T-cell (primary cell): ENCODE measurements around the gene PXDN. TPM values are rescaled to one million over a fixed set of nuclear protein-coding genes. Genes with fewer than 3 reads are reported as not detected.
"Not testable (repeated sequence)": the region's sequence is repeated elsewhere in the genome, so short reads cannot be mapped to it uniquely, and the experiment has no call there.

Source experiments
- ATAC-seq, 4 experiments: fragments of 200-7000 bp in 3 of 4; fragments of 150-1000 bp in 1 of 4; cut with Tn5 transposase; replicated peaks in 1 of 4; 1 replicate in 3 of 4; 2 replicates in 1 of 4; pipeline ENCODE4 v1.10.0; 2021; ENCODE audit warnings: moderate library complexity in 3 of 4, mild to moderate bottlenecking in 2 of 4, moderate number of reproducible peaks in 1 of 4
- CTCF ChIA-PET, 2 donors: fragments of 300-600 bp; sonication (Branson Sonifier 250); formaldehyde crosslinking; loops; one replicate each; lab custom pipeline; 2022; ENCODE audit warnings: antibody characterized with exemption in 2 of 2; lab: Charles Lee
- POLR2A ChIA-PET, 2 donors: fragments of 300-600 bp; sonication (Branson Sonifier 250); formaldehyde crosslinking; loops; one replicate each; lab custom pipeline; 2022; ENCODE audit warnings: antibody characterized with exemption in 2 of 2; lab: Charles Lee
- DNase-seq, 35 experiments: peaks; one replicate each; pipeline versions ENCODE4 v3.0.0 to v3.0.0-alpha.2; 2013 to 2023
- H3K27ac ChIP-seq: one replicate; pipeline ENCODE4 v1.5.1; 2013; ENCODE audit warnings: low read length
- H3K27me3 ChIP-seq, 2 experiments: replicated peaks in 1 of 2; 1 replicate in 1 of 2; 2 replicates in 1 of 2; pipeline versions ENCODE4 v1.6.1 to v1.7.0; 2013; ENCODE audit warnings: low read length in 1 of 2, mixed read lengths in 1 of 2; ENCODE audit not compliant: control insufficient read depth in 2 of 2, insufficient read depth in 2 of 2; ENCODE audit errors: extremely low read depth in 1 of 2
- H3K36me3 ChIP-seq, 2 donors: 1 replicate in 1 of 2; 2 replicates in 1 of 2; pipeline versions ENCODE4 v1.6.1 to v1.7.0; 2013; ENCODE audit warnings: low read length in 1 of 2; ENCODE audit not compliant: control insufficient read depth in 2 of 2, insufficient read depth in 1 of 2; ENCODE audit errors: extremely low read depth in 1 of 2
- H3K4me1 ChIP-seq, 2 experiments: 1 replicate in 1 of 2; 2 replicates in 1 of 2; pipeline versions ENCODE4 v1.6.1 to v1.7.0; 2013; ENCODE audit warnings: low read length in 2 of 2, mixed read lengths in 1 of 2; ENCODE audit not compliant: insufficient read depth in 2 of 2, control insufficient read depth in 1 of 2; ENCODE audit errors: extremely low read depth in 1 of 2
- H3K4me3 ChIP-seq, 2 donors: 1 replicate in 1 of 2; 2 replicates in 1 of 2; pipeline versions ENCODE4 v1.5.1 to v1.7.0; 2013; ENCODE audit warnings: mild to moderate bottlenecking in 2 of 2, low read length in 1 of 2, moderate library complexity in 1 of 2; ENCODE audit not compliant: control insufficient read depth in 1 of 2; ENCODE audit errors: extremely low read depth in 1 of 2
- H3K9me3 ChIP-seq: 2 replicates; pipeline ENCODE4 v1.7.0; 2013
- H3K27ac Mint-ChIP-seq, 2 donors: one replicate each; pipeline ENCODE4 v1.8.0; 2020 to 2021; ENCODE audit warnings: mild to moderate bottlenecking in 2 of 2, mixed read lengths in 2 of 2
- H3K27me3 Mint-ChIP-seq, 2 donors: one replicate each; pipeline ENCODE4 v1.8.0; 2021 to 2022; ENCODE audit warnings: mixed read lengths in 2 of 2
- H3K36me3 Mint-ChIP-seq: one replicate; pipeline ENCODE4 v1.8.0; 2021; ENCODE audit warnings: mixed read lengths
- H3K4me1 Mint-ChIP-seq, 3 donors: one replicate each; pipeline ENCODE4 v1.8.0; 2020 to 2022; ENCODE audit warnings: mixed read lengths in 3 of 3, mild to moderate bottlenecking in 1 of 3
- H3K4me3 Mint-ChIP-seq, 3 donors: one replicate each; pipeline ENCODE4 v1.8.0; 2020 to 2022; ENCODE audit warnings: mild to moderate bottlenecking in 3 of 3, mixed read lengths in 3 of 3, moderate library complexity in 3 of 3
- H3K9me3 Mint-ChIP-seq, 3 donors: one replicate each; pipeline ENCODE4 v1.8.0; 2020 to 2022; ENCODE audit warnings: mixed read lengths in 3 of 3
- WGBS: methylation state at CpG from one replicate; pipeline ENCODE4 v1.1.5; 2013; ENCODE audit warnings: missing lambda C conversion rate; ENCODE audit not compliant: insufficient coverage; 5-methylcytosine and 5-hydroxymethylcytosine counted together
- total RNA-seq, 35 experiments: library from RNA in 6 of 35; stranded (reverse) in 6 of 35; fragments of 120-200 nt in 1 of 35; gene quantifications; one replicate each; pipeline versions ENCODE4 v1.2.1 to v1.2.4 and lab custom pipeline; 2013 to 2026

Gene PXDN
- total RNA-seq, 5 donors from 2014 or later (not counting 1 experiment from before 2014, with no cell fraction given) = 0.21 to 5.4 (median 1.3) TPM

DNA sequence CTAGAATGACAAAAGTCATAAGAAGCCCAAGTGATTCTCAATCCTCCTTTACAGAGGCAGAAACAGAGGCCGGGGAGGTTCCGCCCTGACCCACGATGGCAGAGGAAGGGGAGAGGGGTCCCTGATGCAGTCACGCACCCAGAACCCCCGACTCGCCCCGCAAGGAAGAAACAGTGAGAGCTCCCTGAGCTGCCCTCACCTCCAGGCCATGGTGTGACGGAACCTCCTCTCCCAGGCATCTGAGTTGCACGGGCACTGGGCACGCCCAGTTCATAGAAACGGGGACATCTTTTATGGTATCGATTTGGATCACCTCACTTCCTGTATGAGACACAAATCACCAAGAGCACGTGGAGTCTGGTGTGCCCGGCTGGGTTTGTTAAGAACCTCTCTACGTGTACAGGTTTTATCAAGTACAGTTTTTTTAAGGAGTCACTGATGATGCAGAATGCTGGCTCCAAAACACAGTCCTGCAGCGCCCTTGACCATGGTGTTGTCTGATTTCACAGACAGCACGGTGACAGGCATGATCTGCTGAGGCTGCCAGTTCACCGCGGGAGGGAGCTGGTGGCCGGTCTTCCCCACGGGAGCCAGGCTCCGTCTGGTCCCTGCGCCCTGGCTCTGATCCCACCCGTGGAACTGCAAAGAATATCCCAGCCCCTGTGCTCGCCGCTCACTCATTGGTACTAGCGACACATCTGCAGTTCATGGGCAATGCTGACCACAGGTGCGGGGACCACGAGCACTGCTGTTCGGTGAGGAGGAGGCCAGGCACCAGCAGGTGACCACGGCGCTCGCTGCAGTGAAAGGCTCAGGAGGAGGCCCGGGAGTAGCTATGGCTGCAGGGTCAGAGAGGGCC is 35.6 kb downstream of the PXDN start:
- Histone ChIP-seq H3K27me3 (peaks cover 0 to 14% of the 10 kb centered on the region in 2 experiments), H3K4me3 (no peak overlapping the region), H3K9me3 (no peaks in the 10 kb centered on the region), H3K36me3 (no peaks in the 10 kb centered on the region), H3K4me1 (no peaks in the 10 kb centered on the region), H3K27ac (no peak overlapping the region)
- DNase-seq = no peak
- H3K27ac Mint-ChIP-seq = no peak overlapping the region
- CTCF ChIA-PET = no interaction called here
- no peaks in the 10 kb centered on the region for H3K36me3 Mint-ChIP-seq
- no peak for ATAC-seq
- H3K9me3 Mint-ChIP-seq = no peaks in the 10 kb centered on the region
- 81% methylated on average over 25 of the region's 34 CpGs for WGBS
- peaks cover 0 to 3% of the 10 kb centered on the region in 2 donors for H3K27me3 Mint-ChIP-seq
- POLR2A ChIA-PET = no interaction called here
- no peak overlapping the region for H3K4me3 Mint-ChIP-seq
- H3K4me1 Mint-ChIP-seq = peaks cover 0 to 5% (median 4%) of the 10 kb centered on the region in 3 donors

DNA sequence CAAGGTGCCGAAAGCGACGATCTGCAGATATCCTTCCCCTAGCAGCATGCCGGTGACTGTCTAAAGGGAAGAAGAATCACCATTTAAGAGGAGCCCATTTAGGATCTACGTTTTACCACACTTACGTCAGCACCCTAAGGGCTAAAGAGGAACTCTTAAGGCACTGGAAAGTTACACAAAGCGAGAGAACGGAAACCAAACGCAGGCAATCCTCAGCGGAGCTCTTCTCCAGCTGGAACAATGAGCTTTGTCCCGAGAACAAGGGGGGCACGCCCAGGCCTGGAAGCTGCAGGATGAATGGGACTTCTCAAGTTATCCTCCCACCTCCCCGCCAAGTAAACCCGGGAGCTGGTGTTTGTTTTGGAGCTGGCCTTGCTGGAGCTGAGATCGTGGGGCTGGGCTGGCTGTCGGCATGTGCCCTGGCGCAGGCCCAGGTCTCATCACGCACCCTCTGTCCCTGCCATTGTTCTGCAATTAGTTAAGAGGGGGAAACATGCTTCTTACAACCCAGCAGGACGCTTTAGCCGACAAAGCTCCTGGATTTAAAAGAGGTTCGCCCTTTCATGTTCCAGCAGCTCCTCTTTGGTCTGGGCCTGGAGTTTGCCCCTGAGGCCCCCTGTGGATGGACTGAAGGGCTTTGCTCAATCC is 36.4 kb downstream of the PXDN start:
- no peak overlapping the region for H3K4me3 ChIP-seq
- POLR2A ChIA-PET = no interaction called here
- H3K27ac ChIP-seq = no peak overlapping the region
- WGBS = 35% methylated on average over 11 of the region's 21 CpGs
- Mint-ChIP-seq H3K9me3 (no peaks in the 10 kb centered on the region), H3K27ac (no peak overlapping the region), H3K27me3 (peaks cover 0 to 3% of the 10 kb centered on the region in 2 donors), H3K36me3 (no peaks in the 10 kb centered on the region), H3K4me1 (peaks cover 0 to 5% (median 4%) of the 10 kb centered on the region in 3 donors), H3K4me3 (no peak overlapping the region)
- no peaks in the 10 kb centered on the region for H3K36me3 ChIP-seq
- CTCF ChIA-PET = no interaction called here
- H3K4me1 ChIP-seq = no peaks in the 10 kb centered on the region
- no peaks in the 10 kb centered on the region for H3K9me3 ChIP-seq
- ATAC-seq (no peak), DNase-seq (no peak)
- H3K27me3 ChIP-seq = peaks cover 0 to 8% of the 10 kb centered on the region in 2 experiments

DNA sequence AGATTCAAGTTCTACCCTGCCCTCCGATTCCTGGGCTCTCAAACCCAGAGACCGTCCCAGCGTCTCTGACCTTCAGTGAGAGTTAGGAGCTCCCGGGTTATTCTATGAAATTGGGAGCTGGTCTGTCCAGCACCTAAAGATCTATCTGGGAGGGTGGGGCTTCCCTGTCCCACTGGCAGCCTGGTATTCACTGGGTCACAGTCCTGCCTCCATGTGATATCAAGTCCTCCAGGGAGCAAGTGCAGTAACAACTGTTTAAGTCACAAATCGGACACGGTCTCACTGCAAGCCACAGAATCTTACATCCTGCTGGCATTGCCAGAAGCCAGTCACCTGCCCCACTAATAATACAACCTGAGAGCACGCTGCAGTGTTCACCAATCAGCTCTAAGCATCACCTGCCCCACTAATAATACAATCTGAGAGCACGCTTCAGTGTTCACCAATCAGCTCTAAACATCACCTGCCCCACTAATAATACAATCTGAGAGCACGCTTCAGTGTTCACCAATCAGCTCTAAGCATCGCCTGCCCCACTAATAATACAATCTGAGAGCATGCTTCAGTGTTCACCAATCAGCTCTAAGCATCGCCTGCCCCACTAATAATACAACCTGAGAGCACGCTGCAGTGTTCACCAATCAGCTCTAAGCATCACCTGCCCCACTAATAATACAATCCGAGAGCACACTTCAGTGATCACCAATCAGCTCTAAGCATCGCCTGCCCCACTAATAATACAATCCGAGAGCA is 38.0 kb downstream of the PXDN start:
- DNase-seq, H3K4me1 ChIP-seq, H3K4me3 ChIP-seq, H3K36me3 Mint-ChIP-seq, H3K9me3 Mint-ChIP-seq, ATAC-seq, H3K36me3 ChIP-seq, H3K27me3 Mint-ChIP-seq, POLR2A ChIA-PET, H3K9me3 ChIP-seq, H3K27me3 ChIP-seq, H3K4me1 Mint-ChIP-seq, H3K27ac Mint-ChIP-seq, H3K4me3 Mint-ChIP-seq, H3K27ac ChIP-seq: not testable (repeated sequence)
- WGBS = 75% methylated on average over 7 of the region's 15 CpGs
- CTCF ChIA-PET = interaction anchor here in 1 of 2 donors (0.6 kb wide), 1 partner anchor 1379 kb away, joined by 6 read pairs; no protein-coding TSS in a partner anchor

DNA sequence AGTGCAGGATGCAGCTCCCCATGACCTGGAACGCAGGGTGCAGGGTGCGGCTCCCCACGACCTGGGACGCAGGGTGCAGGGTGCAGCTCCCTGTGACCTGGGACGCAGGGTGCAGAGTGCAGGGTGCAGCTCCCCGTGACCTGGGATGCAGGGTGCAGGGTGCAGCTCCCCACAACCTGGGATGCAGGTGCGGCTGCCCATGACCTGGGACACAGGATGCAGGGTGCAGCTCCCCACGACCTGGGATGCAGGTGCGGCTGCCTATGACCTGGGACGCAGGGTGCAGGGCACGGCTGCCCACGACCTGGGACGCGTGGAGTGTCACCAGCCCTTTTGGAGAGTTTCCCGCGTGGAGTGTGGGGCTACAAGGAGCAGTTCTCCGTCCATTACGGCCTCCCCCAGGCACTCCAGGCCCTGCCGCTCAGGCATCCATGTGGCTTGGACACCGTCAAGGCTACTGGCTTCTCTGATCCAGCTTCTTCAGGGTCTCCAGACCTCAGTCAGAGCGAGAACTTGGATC is 38.7 kb downstream of the PXDN start:
- ChIA-PET CTCF (interaction anchor here in 1 of 2 donors (0.6 kb wide), 1 partner anchor 1378 kb away, joined by 6 read pairs; no protein-coding TSS in a partner anchor), POLR2A (no interaction called here)
- H3K27me3 Mint-ChIP-seq = peaks cover 0 to 3% of the 10 kb centered on the region in 2 donors
- DNase-seq (no peak), ATAC-seq (no peak)
- Histone ChIP-seq H3K4me3 (no peak overlapping the region), H3K27ac (no peak overlapping the region), H3K4me1 (no peaks in the 10 kb centered on the region), H3K27me3 (peaks cover 0 to 8% of the 10 kb centered on the region in 2 experiments), H3K9me3 (no peaks in the 10 kb centered on the region), H3K36me3 (no peaks in the 10 kb centered on the region)
- peaks cover 0 to 5% (median 4%) of the 10 kb centered on the region in 3 donors for H3K4me1 Mint-ChIP-seq
- no peak overlapping the region for H3K4me3 Mint-ChIP-seq
- H3K9me3 Mint-ChIP-seq = no peaks in the 10 kb centered on the region
- WGBS = 89% methylated on average over 20 of the region's 21 CpGs
- H3K36me3 Mint-ChIP-seq = no peaks in the 10 kb centered on the region
- H3K27ac Mint-ChIP-seq = no peak overlapping the region

DNA sequence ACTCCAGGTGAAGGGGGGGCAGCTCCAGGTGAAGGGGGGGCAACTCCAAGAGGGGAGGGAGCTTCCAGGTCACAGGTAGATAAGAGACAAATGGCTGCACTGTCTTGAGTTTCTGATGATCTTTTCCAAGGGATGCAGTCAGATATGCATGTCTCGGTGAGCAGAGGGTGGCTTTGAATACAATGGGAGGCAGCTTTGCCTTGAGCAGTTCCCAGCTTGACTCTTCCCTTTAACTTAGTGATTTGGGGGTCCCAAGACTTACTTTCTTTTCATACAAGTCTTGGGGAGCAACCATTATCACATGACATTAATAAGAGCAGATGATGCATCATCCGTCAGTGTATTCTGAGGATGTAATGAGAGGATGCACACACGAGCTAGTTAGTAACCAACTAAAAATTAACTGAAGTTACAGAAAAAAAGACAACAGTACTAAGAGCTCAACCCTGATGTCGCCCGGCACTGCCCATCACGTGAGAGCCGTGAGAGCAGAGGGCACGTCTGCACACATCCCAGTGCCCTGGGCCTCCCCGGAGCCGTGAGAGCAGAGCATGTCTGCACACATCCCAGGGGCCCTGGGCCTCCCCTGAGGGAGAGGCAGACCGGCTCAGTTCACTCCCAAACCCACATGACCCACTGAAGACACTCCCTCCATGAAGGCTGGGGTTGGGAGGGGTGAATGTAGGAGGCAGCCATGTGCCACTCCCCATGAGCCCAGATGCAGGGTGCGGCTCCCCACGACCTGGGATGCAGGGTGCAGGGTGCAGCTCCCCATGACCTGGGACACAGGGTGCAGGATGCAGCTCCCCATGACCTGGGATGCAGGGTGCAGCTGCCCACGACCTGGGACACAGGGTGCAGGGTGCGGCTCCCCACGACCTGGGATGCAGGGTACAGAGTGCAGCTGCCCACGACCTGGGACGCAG is 39.4 kb downstream of the PXDN start:
- DNase-seq (no peak), ATAC-seq (no peak)
- no peaks in the 10 kb centered on the region for H3K36me3 Mint-ChIP-seq
- ChIA-PET CTCF (no interaction called here), POLR2A (no interaction called here)
- WGBS = 86% methylated on average over 10 of the region's 18 CpGs
- H3K4me1 Mint-ChIP-seq = peaks cover 0 to 5% (median 4%) of the 10 kb centered on the region in 3 donors
- H3K4me3 Mint-ChIP-seq = no peak overlapping the region
- peaks cover 0 to 3% of the 10 kb centered on the region in 2 donors for H3K27me3 Mint-ChIP-seq
- H3K27me3 ChIP-seq = peaks cover 0 to 8% of the 10 kb centered on the region in 2 experiments
- no peaks in the 10 kb centered on the region for H3K4me1 ChIP-seq
- no peaks in the 10 kb centered on the region for H3K9me3 ChIP-seq
- H3K36me3 ChIP-seq = no peaks in the 10 kb centered on the region
- H3K4me3 ChIP-seq = no peak overlapping the region
- no peak overlapping the region for H3K27ac Mint-ChIP-seq
- no peak overlapping the region for H3K27ac ChIP-seq
- no peaks in the 10 kb centered on the region for H3K9me3 Mint-ChIP-seq
